ENCODE data around the gene NTN3. TPM values are rescaled to one million over a fixed set of nuclear protein-coding genes. Genes with fewer than 3 reads are reported as not detected.

The NTN3 gene
- total and polyA plus RNA-seq, 2 of the 8 experiments (the other 6 are each of a cell fraction or from before 2014, with no cell fraction given): 0.30 to 0.34 TPM

DNA sequence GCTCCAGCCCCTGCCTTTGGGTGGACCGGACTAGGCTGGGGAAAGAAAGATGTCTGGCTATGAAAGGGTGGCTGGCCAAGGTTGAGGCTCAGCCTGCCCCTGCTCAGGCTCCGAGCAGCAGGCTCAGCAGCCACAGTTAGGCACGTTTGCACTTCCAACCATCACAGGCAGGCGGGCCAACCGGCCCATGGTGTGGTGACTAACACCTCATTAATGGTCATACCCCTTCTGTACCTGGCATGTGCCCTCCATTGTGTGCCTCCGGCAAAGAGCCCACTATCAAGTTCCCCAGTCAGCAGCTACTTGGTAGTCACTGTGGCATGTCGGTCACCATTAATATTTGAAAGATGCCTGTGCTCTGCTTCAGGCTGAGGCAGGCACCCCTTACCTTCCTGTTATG, 10.6 kb downstream of the NTN3 start:
- Histone ChIP-seq H3K14ac (ENCODE audit: insufficient read length) (no peak overlapping the region), H3K56ac (replicated peaks; ENCODE audit: insufficient read length, low read depth, low read length) (no peak overlapping the region), H4K5ac (ENCODE audit: insufficient read length, low read depth, low read length) (no peak overlapping the region), H3K4me2 (ENCODE audit: insufficient read depth in 1 of 2, low read depth in 2 of 2, low read length in 2 of 2) (no peak overlapping the region), H3K9ac (replicated peaks in 1 of 4; ENCODE audit: extremely low read depth in 1 of 4, low read depth in 3 of 4, low read length in 3 of 4) (no peak overlapping the region), H3K79me1 (ENCODE audit: low read depth, low read length) (peaks cover 25% of the 10 kb centered on the region), H3K36me3 (ENCODE audit: control insufficient read depth in 2 of 4, insufficient read depth in 4 of 4, low read length in 3 of 4) (no peaks in the 10 kb centered on the region), H3K4me1 (replicated peaks in 1 of 4; ENCODE audit: control insufficient read depth in 3 of 4, insufficient read depth in 4 of 4, low read length in 3 of 4) (no peaks in the 10 kb centered on the region; a peak in 1 of 7 replicates), H3K18ac (ENCODE audit: extremely low read depth, low read length) (no peak overlapping the region), H2BK12ac (ENCODE audit: low read depth, low read length) (no peak overlapping the region), H3K4ac (replicated peaks; ENCODE audit: insufficient read length, low read depth, low read length) (no peak overlapping the region), H3K23me2 (ENCODE audit: low read depth, low read length) (no peaks in the 10 kb centered on the region), H3K23ac (ENCODE audit: insufficient read length) (no peak overlapping the region), H2BK5ac (ENCODE audit: low read depth, low read length) (no peak overlapping the region), H2BK120ac (replicated peaks; ENCODE audit: low read depth, low read length) (no peak overlapping the region), H3K79me2 (ENCODE audit: control insufficient read depth in 1 of 2, insufficient read depth in 2 of 2, low read length in 2 of 2) (peaks cover 0 to 2% of the 10 kb centered on the region in 2 experiments; a peak in 1 of 4 replicates), H2BK20ac (ENCODE audit: low read length) (no peak overlapping the region), H2BK15ac (ENCODE audit: low read length) (no peak overlapping the region), H2AK5ac (ENCODE audit: low read depth, low read length) (no peak overlapping the region), H4K8ac (ENCODE audit: extremely low read depth, insufficient read depth, low read length) (peak overlapping the region; percentile 74), H3K4me3 (ENCODE audit: extremely low read depth in 1 of 4, insufficient read depth in 2 of 4, low read depth in 3 of 4, low read length in 4 of 4) (no peak overlapping the region), H3K27me3 (replicated peaks in 1 of 4; ENCODE audit: control insufficient read depth in 3 of 4, extremely low read depth in 1 of 4, insufficient read depth in 3 of 4, low read length in 3 of 4) (peaks cover 0 to 2% (median under 1%) of the 10 kb centered on the region in 4 experiments; a peak in 1 of 7 replicates), H3K27ac (ENCODE audit: low read depth, low read length) (no peak overlapping the region), H3K9me3 (ENCODE audit: insufficient read depth in 2 of 2, low read depth in 1 of 2, low read length in 1 of 2) (no peaks in the 10 kb centered on the region), H4K91ac (replicated peaks; ENCODE audit: insufficient read length, low read length) (no peak overlapping the region), H2AFZ (ENCODE audit: low read length) (no peak overlapping the region), H4K20me1 (replicated peaks in 1 of 2; ENCODE audit: control insufficient read depth in 1 of 2, insufficient read depth in 2 of 2, low read length in 2 of 2) (peaks cover 7% of the 10 kb centered on the region in 2 experiments)
- ChIA-PET CTCF (ENCODE audit: partially characterized antibody) (interaction anchor here (1.5 to 2.9 kb wide), 2 partner anchors 13 to 20 kb away, joined by 5 to 23 read pairs; no protein-coding TSS in a partner anchor), POLR2A (ENCODE audit: partially characterized antibody) (interaction anchor here (0.6 to 2.0 kb wide), 4 partner anchors 14 to 329 kb away, joined by 3 to 6 read pairs (median 4); no protein-coding TSS in a partner anchor)
- WGBS, 2 experiments (ENCODE audit: extremely low coverage in 1 of 2, insufficient coverage in 1 of 2, insufficient read length in 1 of 2, insufficient replicate concordance in 2 of 2, low coverage in 1 of 2, low lambda C conversion rate in 2 of 2, missing lambda C conversion rate in 1 of 2): 88% methylated on average over 7 of the region's 7 CpGs; no CpG with 5 or more reads in 1 of the 2 experiments
- DNase-seq (ENCODE audit: low read depth in 1 of 2, low spot score in 2 of 2) (no peak), FAIRE-seq (no peak)
- TF ChIP-seq RFX5 (IDR thresholded peaks at IDR 0.05; ENCODE audit: borderline replicate concordance, low read depth, low read length) (no peak), CREB1 (IDR thresholded peaks at IDR 0.05) (no peak), RAD21 (IDR thresholded peaks at IDR 0.05 in 1 of 2, conservative IDR thresholded peaks at IDR 0.05 in 1 of 2; ENCODE audit: low read depth in 2 of 2, low read length in 2 of 2) (no peak), RXRA (IDR thresholded peaks at IDR 0.05; ENCODE audit: insufficient read depth, low read depth, low read length) (no peak), BACH1 (IDR thresholded peaks at IDR 0.05; ENCODE audit: low read length) (no peak), NRF1 (IDR thresholded peaks at IDR 0.05; ENCODE audit: low read depth, low read length) (no peak), JUN (IDR thresholded peaks at IDR 0.05; ENCODE audit: low read depth, low read length) (no peak), CBX8 (IDR thresholded peaks at IDR 0.05; ENCODE audit: borderline replicate concordance, low read depth, low read length) (no peak), MAFK (IDR thresholded peaks at IDR 0.05; ENCODE audit: low read depth, low read length) (no peak), MAX (IDR thresholded peaks at IDR 0.05) (no peak), POU5F1 (IDR thresholded peaks at IDR 0.05; ENCODE audit: low read depth, low read length) (no peak), SIN3A (conservative IDR thresholded peaks at IDR 0.05 in 1 of 2, IDR thresholded peaks at IDR 0.05 in 1 of 2; ENCODE audit: low read depth in 1 of 2, low read length in 2 of 2) (no peak), SUZ12 (IDR thresholded peaks at IDR 0.05; ENCODE audit: low read length) (no peak)
